Kidney (tissue), 14 donors: ENCODE data around the gene PFKL. TPM values are rescaled to one million over a fixed set of nuclear protein-coding genes. Genes with fewer than 3 reads are reported as not detected.
A peak's percentile ranks its signal among the peaks of the same experiment; 100 is the strongest.

Source experiments
- DNase-seq, 5 donors: peaks; one replicate each; pipeline ENCODE4 v3.0.0-alpha.2; 2013 to 2020
- FAIRE-seq: peaks from 2 replicates; lab custom pipeline; 2012; peaks lifted over from hg19 to GRCh38; lab: Jason Lieb, UNC
- H3K27ac ChIP-seq, 2 donors: one replicate each; pipeline ENCODE4 v1.7.0; 2013; ENCODE audit warnings: low read depth in 2 of 2, low read length in 2 of 2, inconsistent platforms in 1 of 2
- H3K27me3 ChIP-seq: one replicate; pipeline ENCODE4 v1.7.1; 2013; ENCODE audit warnings: low read length, inconsistent platforms; ENCODE audit not compliant: control insufficient read depth, insufficient read depth
- H3K36me3 ChIP-seq, 3 donors: one replicate each; pipeline versions ENCODE4 v1.7.0 to v1.7.1; 2013; ENCODE audit warnings: low read length in 3 of 3, control low read depth in 1 of 3, inconsistent platforms in 1 of 3; ENCODE audit not compliant: insufficient read depth in 3 of 3, control insufficient read depth in 2 of 3
- H3K4me1 ChIP-seq, 3 donors: one replicate each; pipeline versions ENCODE4 v1.7.0 to v1.7.1; 2013; ENCODE audit warnings: low read length in 3 of 3, inconsistent platforms in 1 of 3, low read depth in 1 of 3; ENCODE audit not compliant: control insufficient read depth in 2 of 3, insufficient read depth in 2 of 3
- H3K4me3 ChIP-seq, 3 donors: one replicate each; pipeline versions ENCODE4 v1.7.0 to v1.8.1; 2013; ENCODE audit warnings: low read length in 3 of 3, control low read depth in 1 of 3, inconsistent platforms in 1 of 3
- H3K9ac ChIP-seq, 3 donors: one replicate each; pipeline versions ENCODE4 v1.7.0 to v1.7.1; 2013; ENCODE audit warnings: low read length in 3 of 3, control low read depth in 1 of 3, inconsistent platforms in 1 of 3
- H3K9me3 ChIP-seq, 3 donors: one replicate each; pipeline versions ENCODE4 v1.7.0 to v1.7.1; 2013; ENCODE audit warnings: low read length in 3 of 3, control low read depth in 1 of 3, inconsistent platforms in 1 of 3; ENCODE audit not compliant: control insufficient read depth in 2 of 3, insufficient read depth in 1 of 3
- intact Hi-C: fragments of 100-400 bp; cut with DNase I; formaldehyde crosslinking; loops from one replicate; pipeline ENCODE4 v1.11.1; 2022
- polyA plus RNA-seq: library from polyadenylated mRNA; stranded (reverse); fragments of 350-450 nt; fragmentation: Illumina TruSeq; extraction: RNeasy Lipid Tissue Mini Kit (QIAGEN cat#74804); gene quantifications from one replicate; pipeline ENCODE4 v1.2.3, GENCODE V29; 2014; ENCODE audit warnings: low read depth, low replicate concordance; ENCODE audit not compliant: insufficient read depth
- total RNA-seq: library from RNA; stranded (reverse); fragmentation: NEBNext Ultra II Directional; extraction: Animal tissue kit (Norgen Biotek cat#: 25700); gene quantifications from one replicate; pipeline ENCODE4 v1.2.1, GENCODE V29; 2021
- TF ChIP-seq, protein P1 (sequence below): IDR thresholded peaks from 3 replicates; pipeline ENCODE4 v1.5.1; 2012; ENCODE audit warnings: mild to moderate bottlenecking, moderate library complexity, borderline replicate concordance; ENCODE audit not compliant: insufficient read depth; ENCODE audit errors: extremely low read depth
- donor health status: control.
- donor health status: control.
- donor health status: control.
- donor health status: control.
- donor health status: control.
- donor health status: DM: yes; HTN: yes; CAD: no.
- donor health status: Normal renal cell carcinoma (clear cell type).

Gene PFKL
- total and polyA plus RNA-seq, 2 donors from 2014 or later: 155 to 197 TPM

DNA sequence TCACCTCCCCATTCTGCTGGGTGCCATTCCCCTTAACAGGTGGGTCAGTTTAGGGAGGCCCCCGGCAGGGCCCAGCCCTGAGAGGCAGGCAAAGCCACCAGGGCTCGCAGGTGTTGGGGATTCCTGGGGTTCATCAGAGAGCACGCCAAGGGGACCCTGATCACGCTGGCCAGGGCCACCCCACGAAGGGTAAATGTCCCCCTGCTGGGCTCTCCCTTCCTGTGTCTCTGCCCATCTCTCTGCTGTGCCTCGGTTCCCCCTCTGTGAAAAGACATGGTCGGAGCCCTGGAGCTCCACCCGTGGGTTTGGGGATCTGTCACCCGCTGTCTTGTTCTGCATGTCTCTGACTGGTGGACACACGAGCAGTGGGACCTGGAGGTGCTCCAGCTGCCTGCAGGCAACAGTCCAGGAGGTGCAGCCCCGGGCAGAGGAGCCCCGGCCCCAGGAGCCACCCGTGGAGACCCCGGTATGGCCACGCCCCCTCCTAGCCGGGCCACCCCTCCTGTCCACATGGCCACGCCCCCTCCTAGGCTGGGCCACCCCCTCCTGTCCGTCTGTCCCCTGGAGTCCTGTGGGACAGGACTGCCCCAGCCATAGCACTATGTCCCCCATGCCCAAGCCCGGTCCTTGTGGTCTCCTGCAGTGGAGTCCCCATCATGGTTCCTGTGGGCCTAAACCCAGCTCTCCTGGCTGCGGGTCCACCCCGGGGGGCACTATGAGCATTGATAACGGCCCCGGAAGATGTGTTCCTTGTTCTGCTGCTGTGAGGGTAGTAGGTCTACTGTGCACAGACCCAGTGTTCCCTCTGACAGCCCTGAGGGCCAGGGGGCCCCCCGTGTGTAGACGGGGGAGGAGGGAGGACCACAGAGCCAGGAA, 7.7 kb upstream of the PFKL start:
- intact Hi-C loops: no loop called here
- Histone ChIP-seq H3K4me3 (no peak overlapping the region), H3K27ac (no peak overlapping the region), H3K27me3 (no peaks in the 10 kb centered on the region), H3K9me3 (no peaks in the 10 kb centered on the region), H3K36me3 (no peaks in the 10 kb centered on the region), H3K9ac (no peak overlapping the region), H3K4me1 (peaks cover 0 to 6% (median 0%) of the 10 kb centered on the region in 3 donors)
- DNase-seq (peak in 1 of 5 donors; percentile 77), FAIRE-seq (no peak)
- TF ChIP-seq, protein P1, sequence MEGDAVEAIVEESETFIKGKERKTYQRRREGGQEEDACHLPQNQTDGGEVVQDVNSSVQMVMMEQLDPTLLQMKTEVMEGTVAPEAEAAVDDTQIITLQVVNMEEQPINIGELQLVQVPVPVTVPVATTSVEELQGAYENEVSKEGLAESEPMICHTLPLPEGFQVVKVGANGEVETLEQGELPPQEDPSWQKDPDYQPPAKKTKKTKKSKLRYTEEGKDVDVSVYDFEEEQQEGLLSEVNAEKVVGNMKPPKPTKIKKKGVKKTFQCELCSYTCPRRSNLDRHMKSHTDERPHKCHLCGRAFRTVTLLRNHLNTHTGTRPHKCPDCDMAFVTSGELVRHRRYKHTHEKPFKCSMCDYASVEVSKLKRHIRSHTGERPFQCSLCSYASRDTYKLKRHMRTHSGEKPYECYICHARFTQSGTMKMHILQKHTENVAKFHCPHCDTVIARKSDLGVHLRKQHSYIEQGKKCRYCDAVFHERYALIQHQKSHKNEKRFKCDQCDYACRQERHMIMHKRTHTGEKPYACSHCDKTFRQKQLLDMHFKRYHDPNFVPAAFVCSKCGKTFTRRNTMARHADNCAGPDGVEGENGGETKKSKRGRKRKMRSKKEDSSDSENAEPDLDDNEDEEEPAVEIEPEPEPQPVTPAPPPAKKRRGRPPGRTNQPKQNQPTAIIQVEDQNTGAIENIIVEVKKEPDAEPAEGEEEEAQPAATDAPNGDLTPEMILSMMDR: no peak

DNA sequence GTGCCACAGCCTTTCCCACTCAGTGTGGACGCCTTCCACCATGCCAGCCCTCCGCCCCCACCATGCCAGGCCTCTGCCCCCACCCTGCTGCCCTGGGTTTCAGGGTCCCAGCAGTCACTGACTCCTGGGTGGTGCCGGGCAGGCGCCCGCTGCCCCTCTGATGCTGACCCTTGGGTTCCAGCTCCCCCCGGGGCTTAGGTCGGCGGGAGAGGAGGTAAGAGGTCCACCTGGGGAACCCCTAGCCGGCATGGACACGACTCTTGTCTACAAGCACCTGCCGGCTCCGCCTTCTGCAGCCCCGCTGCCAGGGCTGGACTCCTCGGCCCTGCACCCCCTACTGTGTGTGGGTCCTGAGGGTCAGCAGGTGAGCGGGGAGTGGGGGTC, 7.0 kb upstream of the PFKL start:
- Histone ChIP-seq H3K36me3 (no peaks in the 10 kb centered on the region), H3K4me3 (no peak overlapping the region), H3K9ac (no peak overlapping the region), H3K27ac (no peak overlapping the region), H3K9me3 (no peaks in the 10 kb centered on the region), H3K27me3 (no peaks in the 10 kb centered on the region), H3K4me1 (peaks cover 0 to 10% (median 0%) of the 10 kb centered on the region in 3 donors)
- no peak for FAIRE-seq
- intact Hi-C loops: no loop called here
- peak in 1 of 5 donors; percentile 78 for DNase-seq
- TF ChIP-seq, protein P1: no peak

- Histone ChIP-seq H3K4me1 (peaks cover 0 to 12% (median 0%) of the 10 kb centered on the region in 3 donors), H3K27ac (no peak overlapping the region), H3K27me3 (no peaks in the 10 kb centered on the region), H3K36me3 (no peaks in the 10 kb centered on the region), H3K9me3 (no peaks in the 10 kb centered on the region), H3K9ac (no peak overlapping the region), H3K4me3 (no peak overlapping the region)
- intact Hi-C loops: no loop called here
- peak in 1 of 5 donors; percentile 78 for DNase-seq
- TF ChIP-seq, protein P1: no peak
- no peak for FAIRE-seq
Measured at GRCh38 chr21:44293551-44294231, 6.2 kb upstream of the PFKL start.
